Stomach (tissue), 4 donors: Measurements from ENCODE around the gene HIPK3.

Experiments
- CTCF ChIP-seq, 7 experiments: fragments of 450-650 bp in 4 of 7; fragments of 200-600 bp in 3 of 7; sonication (generic) in 3 of 7; IDR thresholded peaks; one replicate each; pipeline ENCODE4 v1.5.1; 2016 to 2019; ENCODE audit warnings: antibody characterized with exemption in 7 of 7, control low read depth in 2 of 7, mild to moderate bottlenecking in 1 of 7
- EP300 ChIP-seq: sonication (generic); formaldehyde crosslinking; IDR thresholded peaks from one replicate; pipeline ENCODE4 v1.6.1; 2017; ENCODE audit warnings: antibody characterized with exemption
- POLR2A ChIP-seq, 4 donors: fragments of 450-650 bp; IDR thresholded peaks; one replicate each; pipeline ENCODE4 v1.6.1; 2016; ENCODE audit warnings: antibody characterized with exemption in 4 of 4, control low read depth in 2 of 4, mild to moderate bottlenecking in 1 of 4, moderate library complexity in 1 of 4
- POLR2AphosphoS5 ChIP-seq, 3 donors: sonication (generic); formaldehyde crosslinking; IDR thresholded peaks; one replicate each; pipeline ENCODE4 v1.6.1; 2016; ENCODE audit warnings: antibody characterized with exemption in 3 of 3

- TF ChIP-seq POLR2AphosphoS5 (IDR thresholded peaks at IDR 0.05) (no peak), POLR2A (IDR thresholded peaks at IDR 0.05) (no peak), CTCF (IDR thresholded peaks at IDR 0.05) (no peak), EP300 (no peak)
Observed at GRCh38 chr11:33324302-33324985, 67.3 kb downstream of the HIPK3 start.
